Activated effector memory CD4-positive, alpha-beta T cell treated with Interleukin-2 at 50 U/mL for 16 hours (primary cell): ENCODE measurements around the gene BAIAP3.

Source experiments
- DNase-seq: peaks from one replicate; pipeline ENCODE4 v3.0.0-alpha.2; 2020

The BAIAP3 gene

DNA sequence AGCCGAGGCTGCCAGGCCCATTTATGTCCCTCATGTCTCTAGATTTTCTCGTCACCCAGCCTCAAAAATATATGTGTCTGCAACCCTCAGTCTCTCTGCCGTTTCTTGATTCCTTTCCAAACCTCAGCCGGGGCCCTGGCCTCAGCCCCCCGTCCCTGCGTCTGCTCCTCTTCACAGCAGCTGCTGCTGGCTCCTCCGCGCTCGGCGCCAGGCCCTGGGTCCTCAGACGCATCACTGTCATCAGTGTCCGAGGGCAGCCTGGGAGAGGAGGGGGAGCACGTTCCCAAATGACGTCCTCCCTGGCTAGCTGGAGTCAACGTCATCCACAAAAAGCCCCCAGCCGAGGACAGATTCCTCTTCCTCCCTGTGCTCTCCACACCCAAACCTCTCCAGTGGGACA lies 15.9 kb downstream of the BAIAP3 start:
- DNase-seq, result no peak

DNA sequence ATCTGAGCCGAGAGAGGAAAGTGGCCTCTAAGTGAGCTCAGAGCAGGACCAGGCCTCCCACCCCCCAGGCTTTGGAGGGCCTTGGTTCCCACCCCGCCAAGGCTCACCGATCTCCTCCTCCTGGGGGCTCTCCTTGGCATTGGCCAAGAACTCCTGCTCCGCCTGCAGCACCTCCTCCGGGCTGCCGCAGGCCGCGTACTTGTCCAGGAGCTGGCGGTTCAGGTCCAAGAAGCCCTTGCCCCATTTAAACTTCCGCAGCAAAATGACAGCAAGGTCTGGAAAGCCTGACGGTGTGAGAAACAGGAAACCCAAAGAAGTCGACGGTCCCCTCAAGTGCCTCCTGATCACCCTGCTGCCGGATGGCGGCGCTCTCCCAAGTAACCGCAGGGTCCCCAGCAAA lies 16.5 kb downstream of the BAIAP3 start:
- no peak for DNase-seq

- no peak for DNase-seq
These were observed 17.2 kb downstream of the BAIAP3 start for GRCh38 chr16:1350691-1351090.

- DNase-seq, result no peak
These were observed 17.8 kb downstream of the BAIAP3 start for GRCh38 chr16:1351215-1351581.

- peak; percentile 80 for DNase-seq
These were observed 18.3 kb downstream of the BAIAP3 start, which contains the start of the genes GNPTG and TSR3 for GRCh38 chr16:1351582-1352362. GNPTG (plus strand) TSS chr16:1351931; CDS start chr16:1351966, 35 bp downstream. TSR3 (minus strand) TSS chr16:1351878; CDS start chr16:1351804, 74 bp downstream.

GRCh38 chr16:1354815-1355540 lies 21.5 kb downstream of the BAIAP3 start:
- DNase-seq, result no peak

- no peak for DNase-seq
These were observed 22.1 kb downstream of the BAIAP3 start for GRCh38 chr16:1355591-1355990.

- no peak for DNase-seq
These were observed 22.8 kb downstream of the BAIAP3 start for GRCh38 chr16:1356061-1356900.

DNA sequence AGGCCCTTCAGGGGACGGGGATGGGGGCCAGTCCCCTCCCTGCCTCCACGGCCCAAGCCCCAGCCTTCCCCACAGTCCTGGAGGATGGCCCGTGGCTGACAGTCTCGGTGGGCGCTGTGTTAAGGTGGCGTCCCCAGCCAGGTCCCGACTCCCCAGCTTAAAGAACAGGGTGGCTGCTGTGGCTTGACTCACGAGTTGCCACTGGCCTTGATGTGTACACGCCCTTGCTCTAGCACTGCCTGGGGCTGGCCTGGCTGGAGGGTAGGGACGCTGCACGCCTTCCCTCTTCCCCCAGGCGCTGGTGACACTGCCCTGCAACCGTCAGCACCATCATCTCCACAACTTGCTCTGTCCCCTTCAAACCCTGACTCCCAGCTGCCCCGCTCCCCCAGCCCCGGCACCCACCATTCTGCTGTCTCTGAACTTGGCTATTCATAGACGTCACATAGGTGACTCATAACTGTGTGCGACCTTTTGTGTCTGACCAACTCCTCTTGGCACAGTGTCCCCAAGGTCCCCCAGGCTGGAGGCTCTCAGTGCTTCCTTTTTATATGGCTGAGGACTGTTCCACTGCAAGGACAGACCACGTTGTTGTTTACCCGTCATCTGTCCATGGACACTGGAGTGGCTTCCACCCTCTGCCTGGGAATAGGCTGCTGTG lies 24.6 kb downstream of the BAIAP3 start:
- DNase-seq, result no peak

- DNase-seq, result no peak
These were observed 28.4 kb downstream of the BAIAP3 start for GRCh38 chr16:1361685-1362360.

DNA sequence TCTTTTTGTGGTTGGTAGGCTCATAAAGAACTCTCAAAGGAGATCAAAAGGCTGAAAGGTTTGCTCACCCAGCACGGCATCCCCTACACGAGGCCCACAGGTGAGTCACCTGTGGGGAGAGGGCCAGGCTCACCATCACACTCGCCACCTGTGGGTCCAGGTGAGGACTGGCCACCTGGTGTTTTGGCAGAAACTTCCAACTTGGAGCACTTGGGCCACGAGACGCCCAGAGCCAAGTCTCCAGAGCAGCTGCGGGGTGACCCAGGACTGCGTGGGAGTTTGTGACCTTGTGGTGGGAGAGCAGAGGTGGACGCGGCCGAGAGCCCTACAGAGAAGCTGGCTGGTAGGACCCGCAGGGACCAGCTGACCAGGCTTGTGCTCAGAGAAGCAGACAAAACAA lies 29.4 kb downstream of the BAIAP3 start:
- DNase-seq, result no peak

DNA sequence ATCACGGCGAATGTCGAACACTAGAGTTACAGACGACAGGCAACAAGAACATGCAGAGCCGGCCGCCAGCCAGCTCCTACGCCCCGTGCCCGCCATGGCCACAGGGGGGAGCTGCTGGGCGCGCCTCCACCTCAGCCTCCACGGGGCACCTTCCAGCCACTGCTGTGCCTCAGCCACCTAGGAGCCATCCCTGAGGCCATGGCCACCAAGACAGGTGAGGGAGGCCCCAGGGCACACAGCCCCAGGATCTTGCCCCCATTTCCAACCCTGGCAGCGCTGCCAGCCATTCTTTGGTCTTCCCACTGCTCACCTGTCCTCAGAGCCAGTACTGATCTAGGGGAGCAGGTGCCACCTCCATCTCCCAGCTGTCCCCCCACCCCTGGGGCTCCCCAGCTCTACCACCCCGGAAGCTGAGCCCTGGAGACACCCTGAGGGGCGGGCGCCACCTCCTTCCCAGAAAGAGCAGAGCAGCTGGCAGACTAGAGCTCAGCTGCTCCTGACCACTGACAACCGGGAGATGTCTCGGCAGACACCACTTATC lies 30.1 kb downstream of the BAIAP3 start:
- DNase-seq, result peak; percentile 58

DNA sequence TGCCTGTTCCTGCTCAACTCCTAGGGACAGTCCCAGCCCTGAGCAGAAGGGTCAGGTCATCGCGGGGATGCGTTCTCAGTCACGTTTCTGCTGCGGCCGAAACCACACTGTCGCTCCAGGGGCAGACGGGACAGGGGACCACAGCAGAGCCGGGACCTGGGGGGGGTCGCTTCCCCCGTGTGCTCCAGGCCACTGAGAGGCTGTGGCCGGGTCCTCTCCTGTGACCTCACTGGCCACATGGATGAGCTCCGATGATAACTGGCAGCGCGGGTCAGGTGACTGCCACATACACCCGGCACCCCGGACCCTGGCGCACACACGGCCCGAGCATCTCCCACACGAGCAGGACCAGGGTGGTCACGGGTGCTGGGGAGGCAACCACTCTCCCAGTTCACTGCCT lies 31.1 kb downstream of the BAIAP3 start:
- no peak for DNase-seq

- DNase-seq, result no peak
These were observed 32.7 kb downstream of the BAIAP3 start for GRCh38 chr16:1366060-1366711.

DNA sequence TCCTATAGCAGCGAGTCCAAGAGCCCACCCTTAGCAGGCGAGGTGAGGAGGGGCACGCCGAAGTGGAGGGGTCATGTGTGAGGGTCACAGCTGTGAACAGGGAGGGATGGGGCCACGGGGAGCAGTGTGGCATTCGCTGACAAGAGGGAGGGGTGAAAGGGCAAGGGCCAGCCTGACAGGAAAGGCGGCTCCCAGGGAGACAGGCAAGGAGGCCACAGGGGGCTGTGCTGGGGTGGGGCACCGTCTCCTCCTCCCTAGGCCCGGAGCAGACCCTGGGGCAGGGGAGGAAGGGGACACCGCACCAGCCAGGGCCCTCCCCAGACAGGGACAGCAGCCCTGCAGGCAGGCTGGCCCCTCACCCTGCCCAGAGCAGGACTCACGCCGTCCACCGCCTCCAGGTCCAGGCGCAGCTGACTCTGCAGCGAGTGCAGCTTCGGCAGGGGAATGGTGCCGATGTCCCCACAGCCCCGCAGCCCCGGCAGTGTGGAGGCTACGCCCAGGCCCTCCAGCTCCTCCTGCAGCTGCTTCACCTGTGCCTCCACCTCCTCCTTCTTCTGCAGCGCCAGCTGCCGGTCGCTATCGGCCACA lies 33.4 kb downstream of the BAIAP3 start:
- DNase-seq, result no peak

DNA sequence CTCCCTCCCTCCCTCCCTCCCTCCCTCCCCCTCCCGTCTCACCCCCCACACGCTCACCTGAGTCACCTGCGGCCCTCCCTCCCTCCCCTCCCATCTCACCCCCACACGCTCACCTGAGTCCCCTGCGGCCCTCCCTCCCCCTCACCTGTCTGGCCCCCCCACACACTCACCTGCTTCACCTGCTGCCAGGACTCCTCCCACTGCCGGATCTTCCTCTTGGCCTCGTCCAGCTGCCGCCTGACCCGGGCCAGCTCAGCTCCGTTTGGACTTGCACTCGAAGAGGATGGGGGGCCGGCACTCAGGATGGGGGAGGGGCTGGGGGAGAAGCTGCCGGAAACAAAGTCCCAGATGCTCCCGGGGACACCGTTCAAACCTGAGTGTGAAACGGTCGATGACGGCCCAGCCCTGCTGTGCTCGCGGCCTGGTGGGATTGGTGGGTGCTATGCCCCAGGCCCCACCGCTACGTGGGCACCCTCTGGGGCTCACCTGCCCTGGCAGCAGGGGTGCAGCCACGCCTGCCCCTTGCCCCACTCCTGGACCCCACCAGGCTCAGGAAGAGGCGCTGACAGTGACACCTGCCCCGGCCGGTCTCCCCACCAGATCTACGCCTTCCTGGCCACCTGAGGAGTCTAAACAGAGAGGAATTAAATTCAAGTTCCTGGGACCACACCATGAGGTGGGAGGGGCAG lies 34.2 kb downstream of the BAIAP3 start:
- no peak for DNase-seq

- DNase-seq, result no peak
These were observed 37.9 kb downstream of the BAIAP3 start for GRCh38 chr16:1371054-1371978.

DNA sequence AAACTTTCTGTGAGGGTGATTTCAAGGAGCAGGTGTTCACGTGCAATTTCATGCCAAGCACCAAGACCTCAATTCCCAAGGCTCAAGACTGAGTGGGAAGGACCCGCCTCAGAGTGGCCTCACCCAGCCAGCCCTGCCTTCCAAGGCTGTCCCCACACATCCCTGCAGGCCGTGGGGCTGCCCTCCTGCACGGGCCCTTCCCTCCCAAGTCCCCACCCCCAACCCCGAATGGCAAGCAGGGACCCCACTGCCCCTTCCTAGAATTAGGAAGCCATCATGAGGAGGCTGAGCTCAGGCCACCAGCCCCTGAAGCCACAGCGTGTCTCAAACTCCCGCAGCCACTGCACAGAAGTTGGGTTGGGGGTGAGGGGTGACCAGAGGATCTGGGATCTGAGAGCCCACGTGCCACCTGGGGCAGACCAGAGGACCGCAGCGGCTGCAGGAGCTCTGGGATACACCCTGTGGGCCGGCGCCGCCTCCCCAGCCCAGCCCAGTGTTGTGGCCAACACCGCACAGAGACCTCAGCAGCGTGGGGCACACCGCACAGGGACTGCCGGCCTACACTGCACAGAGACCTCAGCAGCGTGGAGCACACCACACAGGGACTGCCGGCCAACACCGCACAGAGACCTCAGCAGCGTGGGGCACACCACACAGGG lies 39.0 kb downstream of the BAIAP3 start:
- no peak for DNase-seq
